Stomach smooth muscle (tissue), 2 donors: ENCODE measurements around the gene KIF1A.
"Not testable (repeated sequence)": the region's sequence is repeated elsewhere in the genome, so short reads cannot be mapped to it uniquely, and the experiment has no call there.

ENCODE experiments used
- H3K27ac ChIP-seq: one replicate; pipeline ENCODE4 v1.7.0; 2013; ENCODE audit warnings: mild to moderate bottlenecking, low read length, inconsistent platforms
- H3K27me3 ChIP-seq, 2 donors: one replicate each; pipeline ENCODE4 v1.7.0; 2013; ENCODE audit warnings: low read length in 2 of 2; ENCODE audit not compliant: insufficient read depth in 2 of 2, control insufficient read depth in 1 of 2
- H3K36me3 ChIP-seq, 2 donors: one replicate each; pipeline ENCODE4 v1.7.0; 2013; ENCODE audit warnings: low read length in 2 of 2; ENCODE audit not compliant: control insufficient read depth in 2 of 2, insufficient read depth in 2 of 2
- H3K4me1 ChIP-seq: one replicate; pipeline ENCODE4 v1.7.0; 2013; ENCODE audit warnings: low read length; ENCODE audit not compliant: control insufficient read depth, insufficient read depth
- H3K4me3 ChIP-seq, 2 donors: one replicate each; pipeline ENCODE4 v1.7.0; 2013; ENCODE audit warnings: low read length in 2 of 2
- H3K9ac ChIP-seq, 2 donors: one replicate each; pipeline ENCODE4 v1.7.0; 2013; ENCODE audit warnings: low read length in 2 of 2, mild to moderate bottlenecking in 1 of 2
- H3K9me3 ChIP-seq, 2 donors: one replicate each; pipeline ENCODE4 v1.7.0; 2013; ENCODE audit warnings: low read length in 2 of 2; ENCODE audit not compliant: control insufficient read depth in 2 of 2
- donor health status: healthy.
- donor health status: Pancreatic carcinoma.

KIF1A gene

GRCh38 chr2:240691631-240692420, 128.2 kb downstream of the KIF1A start, which contains the start of gene AQP12A:
Gene AQP12A (plus strand): TSS chr2:240691866. CDS start chr2:240691914, 48 bp downstream.
- not testable (repeated sequence) for H3K36me3 ChIP-seq, H3K27ac ChIP-seq, H3K4me3 ChIP-seq, H3K4me1 ChIP-seq, H3K9ac ChIP-seq, H3K9me3 ChIP-seq, H3K27me3 ChIP-seq

- not testable (repeated sequence) for H3K4me3 ChIP-seq, H3K9ac ChIP-seq, H3K27ac ChIP-seq, H3K4me1 ChIP-seq, H3K27me3 ChIP-seq, H3K9me3 ChIP-seq, H3K36me3 ChIP-seq
Measured at GRCh38 chr2:240691075-240691427, 129.0 kb downstream of the KIF1A start.

- H3K27ac ChIP-seq, H3K9ac ChIP-seq, H3K36me3 ChIP-seq, H3K4me1 ChIP-seq, H3K27me3 ChIP-seq, H3K4me3 ChIP-seq, H3K9me3 ChIP-seq: not testable (repeated sequence)
Measured at GRCh38 chr2:240690421-240691074, 129.5 kb downstream of the KIF1A start.

- Histone ChIP-seq H3K4me3 (no peak overlapping the region), H3K27me3 (peaks cover 0 to 3% of the 10 kb centered on the region in 2 donors), H3K4me1 (no peaks in the 10 kb centered on the region), H3K27ac (no peak overlapping the region), H3K36me3 (no peaks in the 10 kb centered on the region), H3K9ac (no peak overlapping the region), H3K9me3 (no peaks in the 10 kb centered on the region)
Measured at GRCh38 chr2:240689975-240690374, 130.0 kb downstream of the KIF1A start.

GRCh38 chr2:240688553-240688919, 131.5 kb downstream of the KIF1A start:
- no peak overlapping the region for H3K4me3 ChIP-seq
- H3K36me3 ChIP-seq: no peaks in the 10 kb centered on the region
- H3K4me1 ChIP-seq: no peaks in the 10 kb centered on the region
- H3K27ac ChIP-seq: no peak overlapping the region
- H3K9ac ChIP-seq: no peak overlapping the region
- peaks cover 0 to 3% of the 10 kb centered on the region in 2 donors for H3K27me3 ChIP-seq
- H3K9me3 ChIP-seq: no peaks in the 10 kb centered on the region

DNA sequence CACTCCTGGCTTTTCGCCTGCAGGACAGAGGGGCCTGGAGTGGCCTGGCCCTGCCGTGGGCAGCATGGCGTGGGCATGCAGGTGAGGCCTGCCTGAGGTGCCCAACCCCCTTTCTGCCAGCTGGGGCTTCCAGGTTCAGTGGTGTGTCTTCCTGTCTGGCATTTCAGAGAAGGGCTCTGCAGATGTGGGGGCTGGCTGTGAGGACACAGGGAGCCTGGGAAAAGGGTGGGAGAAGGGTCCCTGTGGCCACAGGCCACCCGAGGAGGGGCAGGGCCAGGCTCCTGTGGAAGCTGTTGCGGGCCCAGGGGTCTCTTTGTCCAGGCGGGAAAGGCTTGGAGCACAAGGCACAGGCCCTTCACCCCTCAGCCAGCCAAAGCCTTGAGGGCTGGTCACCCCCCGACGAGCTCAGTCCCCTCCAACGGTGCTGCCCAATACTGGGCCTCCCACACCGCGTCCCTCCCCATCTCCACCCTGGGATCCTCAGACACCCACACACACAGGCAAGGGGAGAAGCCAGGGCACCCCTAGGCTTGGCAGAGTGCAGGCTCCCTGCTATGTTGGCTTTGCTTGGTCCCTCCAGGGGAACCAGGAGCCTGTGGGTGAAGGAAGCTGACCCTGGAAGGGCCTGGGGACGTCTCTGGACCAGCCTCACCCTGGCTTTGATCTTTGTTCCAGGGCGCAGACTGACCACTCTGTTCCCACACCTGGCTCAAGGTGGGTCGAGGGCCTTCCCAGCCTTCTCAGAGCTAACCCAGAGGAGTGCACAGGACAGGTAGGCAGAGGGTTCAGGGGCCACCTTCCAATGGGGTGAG, 132.1 kb downstream of the KIF1A start:
- Histone ChIP-seq H3K27ac (no peak overlapping the region), H3K9me3 (no peaks in the 10 kb centered on the region), H3K4me1 (no peaks in the 10 kb centered on the region), H3K9ac (no peak overlapping the region), H3K27me3 (peaks cover 0 to 3% of the 10 kb centered on the region in 2 donors), H3K4me3 (no peak overlapping the region), H3K36me3 (no peaks in the 10 kb centered on the region)

- Histone ChIP-seq H3K4me1 (no peaks in the 10 kb centered on the region), H3K4me3 (no peak overlapping the region), H3K9me3 (no peaks in the 10 kb centered on the region), H3K27ac (no peak overlapping the region), H3K36me3 (no peaks in the 10 kb centered on the region), H3K27me3 (peaks cover 0 to 3% of the 10 kb centered on the region in 2 donors), H3K9ac (no peak overlapping the region)
Measured at GRCh38 chr2:240687045-240687740, 132.8 kb downstream of the KIF1A start.

GRCh38 chr2:240686460-240686859, 133.6 kb downstream of the KIF1A start:
- Histone ChIP-seq H3K4me3 (no peak overlapping the region), H3K27me3 (peaks cover 0 to 3% of the 10 kb centered on the region in 2 donors), H3K9ac (no peak overlapping the region), H3K4me1 (no peaks in the 10 kb centered on the region), H3K9me3 (no peaks in the 10 kb centered on the region), H3K27ac (no peak overlapping the region), H3K36me3 (no peaks in the 10 kb centered on the region)

DNA sequence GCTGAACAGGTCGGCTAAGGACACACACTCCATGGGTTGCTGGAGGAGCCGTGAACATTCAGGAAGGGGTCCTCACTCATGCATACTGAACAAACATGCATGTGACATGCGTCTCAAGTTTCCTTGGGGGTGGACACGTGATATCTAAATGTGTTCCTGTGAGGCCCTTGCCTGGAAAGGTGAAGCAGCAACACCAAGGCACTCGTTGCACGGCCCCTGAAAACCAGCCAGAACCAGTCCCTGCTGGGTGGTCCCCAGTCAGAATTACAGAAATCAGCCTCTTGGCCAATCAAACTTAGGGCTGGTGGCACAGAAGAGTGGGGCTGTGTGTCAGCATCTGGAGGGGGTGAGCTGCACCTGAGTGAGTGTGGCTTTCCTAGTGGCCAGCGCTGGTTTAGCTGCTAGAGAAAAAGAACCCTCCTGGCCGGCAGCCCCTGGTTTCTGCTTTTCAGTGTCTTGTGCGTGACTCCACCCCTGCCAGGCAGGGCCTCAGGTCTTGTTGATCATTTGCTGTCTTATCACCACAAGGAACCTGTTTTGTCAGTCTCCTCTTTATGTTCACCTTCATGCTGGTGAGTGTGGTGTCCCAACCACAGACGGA, 134.1 kb downstream of the KIF1A start:
- Histone ChIP-seq H3K9ac (no peak overlapping the region), H3K4me3 (no peak overlapping the region), H3K27ac (no peak overlapping the region), H3K9me3 (no peaks in the 10 kb centered on the region), H3K36me3 (no peaks in the 10 kb centered on the region), H3K4me1 (no peaks in the 10 kb centered on the region), H3K27me3 (peaks cover 0 to 3% of the 10 kb centered on the region in 2 donors)

DNA sequence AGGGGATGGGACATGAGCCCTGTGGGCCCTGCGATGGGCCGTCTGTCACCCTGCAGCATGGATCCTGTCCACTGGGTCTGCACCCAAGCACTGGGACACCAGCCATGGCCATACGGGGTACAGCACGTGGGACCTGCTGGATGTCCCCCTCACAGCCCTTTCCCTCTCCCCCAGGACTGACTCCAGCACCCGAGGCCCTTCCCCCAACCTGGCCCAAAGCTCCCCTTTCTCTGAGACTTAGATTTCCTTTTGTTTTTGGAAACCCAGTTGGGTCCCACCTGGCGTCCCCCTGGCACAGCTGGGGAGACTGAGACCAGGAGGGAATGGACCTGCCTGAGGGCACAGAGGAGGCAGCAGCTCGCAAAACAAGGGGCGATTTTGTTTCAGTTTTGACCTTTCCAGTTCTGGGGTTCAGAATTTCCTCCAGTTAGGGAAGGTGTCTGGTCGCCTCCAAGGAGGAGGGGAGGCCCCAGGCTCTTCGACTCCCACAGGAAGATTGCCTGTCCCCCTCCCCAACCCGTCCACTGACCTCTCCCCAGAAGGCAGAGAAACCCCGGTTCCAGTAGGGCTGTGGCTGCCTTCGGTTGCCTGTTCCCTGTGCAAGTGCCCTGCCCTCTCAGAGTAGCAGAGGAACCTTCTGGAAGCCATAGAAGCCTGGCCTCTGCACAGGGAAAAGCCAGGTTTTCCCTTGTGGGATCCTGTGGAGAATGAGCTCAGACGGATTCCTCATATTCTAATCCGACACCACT, 135.9 kb downstream of the KIF1A start:
- not testable (repeated sequence) for H3K27ac ChIP-seq, H3K9me3 ChIP-seq, H3K4me3 ChIP-seq, H3K36me3 ChIP-seq, H3K4me1 ChIP-seq, H3K9ac ChIP-seq, H3K27me3 ChIP-seq
